GM21360 (cell line): ENCODE results near the gene FAM110A.
"Not testable (repeated sequence)": the region's sequence is repeated elsewhere in the genome, so short reads cannot be mapped to it uniquely, and the experiment has no call there.

ENCODE experiments used
- ATAC-seq: cut with Tn5 transposase; IDR thresholded peaks from one replicate; pipeline ENCODE4 v1.9.1; 2021; ENCODE audit warnings: mild to moderate bottlenecking, moderate library complexity; ENCODE audit not compliant: unreplicated experiment

FAM110A gene

GRCh38 chr20:892371-892770 is 58.9 kb downstream of the FAM110A start:
- ATAC-seq, result not testable (repeated sequence)
